Testis (tissue), 2 donors: Measurements from ENCODE around the gene PTAFR.

Experiments
- POLR2A ChIP-seq: fragments of 450-650 bp; IDR thresholded peaks from one replicate; pipeline ENCODE4 v1.6.1; 2017; ENCODE audit warnings: antibody characterized with exemption, mild to moderate bottlenecking, moderate library complexity
- TF ChIP-seq, protein P1 (sequence below), 3 experiments: fragments of 450-650 bp in 2 of 3; fragments of 200-600 bp in 1 of 3; sonication (generic) in 1 of 3; IDR thresholded peaks; one replicate each; pipeline ENCODE4 v1.5.1; 2016 to 2019; ENCODE audit warnings: antibody characterized with exemption in 3 of 3, mild to moderate bottlenecking in 2 of 3, moderate library complexity in 1 of 3

DNA sequence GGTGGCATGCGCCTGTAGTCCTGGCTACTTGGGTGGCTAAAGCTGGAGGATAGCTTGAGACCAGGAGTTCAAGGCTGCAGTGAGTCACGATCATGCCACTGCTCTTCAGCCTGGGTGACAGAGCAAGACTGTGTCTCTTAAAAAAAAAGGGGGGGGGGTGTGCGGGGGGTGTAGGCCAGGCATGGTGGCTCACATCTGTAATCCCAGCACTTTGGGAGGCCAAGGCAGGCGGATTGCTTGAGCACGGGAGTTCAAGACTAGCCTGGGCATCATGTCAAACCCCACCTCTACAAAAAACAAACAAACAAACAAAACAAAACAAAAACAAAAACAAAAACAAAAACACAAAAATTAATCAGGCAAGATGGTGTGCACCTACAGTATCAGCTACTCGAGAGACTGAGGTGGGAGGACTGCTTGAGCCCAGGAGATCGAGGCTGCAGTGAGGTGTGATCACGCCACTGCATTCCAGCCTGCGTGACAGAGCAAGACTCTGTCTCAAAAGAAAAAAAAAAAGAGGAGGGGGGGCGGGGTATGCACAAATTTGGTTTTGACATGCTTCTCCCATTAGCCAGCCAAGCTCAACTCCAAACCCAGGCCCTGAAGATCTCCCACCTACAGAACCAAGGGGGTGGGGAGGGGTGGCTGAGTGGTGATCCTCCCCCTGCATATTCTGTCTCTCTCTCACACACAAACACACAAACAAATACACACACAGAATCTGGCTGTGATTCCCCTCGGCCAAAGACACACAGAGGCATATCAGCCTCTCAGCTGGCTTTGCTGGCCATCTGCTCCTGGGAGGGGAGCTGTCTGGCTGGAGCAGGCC is 3.1 kb downstream of the PTAFR start:
- TF ChIP-seq, protein P1, sequence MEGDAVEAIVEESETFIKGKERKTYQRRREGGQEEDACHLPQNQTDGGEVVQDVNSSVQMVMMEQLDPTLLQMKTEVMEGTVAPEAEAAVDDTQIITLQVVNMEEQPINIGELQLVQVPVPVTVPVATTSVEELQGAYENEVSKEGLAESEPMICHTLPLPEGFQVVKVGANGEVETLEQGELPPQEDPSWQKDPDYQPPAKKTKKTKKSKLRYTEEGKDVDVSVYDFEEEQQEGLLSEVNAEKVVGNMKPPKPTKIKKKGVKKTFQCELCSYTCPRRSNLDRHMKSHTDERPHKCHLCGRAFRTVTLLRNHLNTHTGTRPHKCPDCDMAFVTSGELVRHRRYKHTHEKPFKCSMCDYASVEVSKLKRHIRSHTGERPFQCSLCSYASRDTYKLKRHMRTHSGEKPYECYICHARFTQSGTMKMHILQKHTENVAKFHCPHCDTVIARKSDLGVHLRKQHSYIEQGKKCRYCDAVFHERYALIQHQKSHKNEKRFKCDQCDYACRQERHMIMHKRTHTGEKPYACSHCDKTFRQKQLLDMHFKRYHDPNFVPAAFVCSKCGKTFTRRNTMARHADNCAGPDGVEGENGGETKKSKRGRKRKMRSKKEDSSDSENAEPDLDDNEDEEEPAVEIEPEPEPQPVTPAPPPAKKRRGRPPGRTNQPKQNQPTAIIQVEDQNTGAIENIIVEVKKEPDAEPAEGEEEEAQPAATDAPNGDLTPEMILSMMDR (IDR thresholded peaks at IDR 0.05): no peak
- TF ChIP-seq POLR2A: no peak
